Right renal cortex interstitium (tissue), 3 donors: Measurements from ENCODE around the gene CDH5. TPM values are rescaled to one million over a fixed set of nuclear protein-coding genes. Genes with fewer than 3 reads are reported as not detected.
A peak's percentile ranks its signal among the peaks of the same experiment; 100 is the strongest.

Experiments
- DNase-seq, 3 donors: peaks; one replicate each; pipeline ENCODE4 v3.0.0-alpha.2; 2013; ENCODE audit warnings: low read depth in 3 of 3, low spot score in 2 of 3
- polyA plus RNA-seq, 3 donors: library from polyadenylated mRNA; unstranded; fragments of 120-200 nt; gene quantifications; one replicate each; pipeline ENCODE4 v1.2.1, GENCODE V29; 2013; ENCODE audit not compliant: insufficient read length in 3 of 3

The CDH5 gene
- polyA plus RNA-seq, 3 donors, result 62.7 to 68.8 (median 63.3) TPM

GRCh38 chr16:66353055-66353454 is 13.4 kb upstream of the CDH5 start:
- DNase-seq, result no peak

- DNase-seq, result no peak
Measured at GRCh38 chr16:66354034-66354909, 12.2 kb upstream of the CDH5 start.

- DNase-seq, result no peak
Measured at GRCh38 chr16:66355526-66355925, 11.0 kb upstream of the CDH5 start.

- DNase-seq, result peak; percentile 66 to 78 (median 69)
Measured at GRCh38 chr16:66357523-66357928, 9.0 kb upstream of the CDH5 start.

- no peak for DNase-seq
Measured at GRCh38 chr16:66358231-66358630, 8.3 kb upstream of the CDH5 start.

- DNase-seq, result no peak
Measured at GRCh38 chr16:66359012-66359411, 7.5 kb upstream of the CDH5 start.

- DNase-seq, result no peak
Measured at GRCh38 chr16:66359811-66360608, 6.5 kb upstream of the CDH5 start.

- DNase-seq, result no peak
Measured at GRCh38 chr16:66360624-66361324, 5.7 kb upstream of the CDH5 start.

- DNase-seq, result no peak
Measured at GRCh38 chr16:66361604-66362135, 4.8 kb upstream of the CDH5 start.

- DNase-seq, result no peak
Measured at GRCh38 chr16:66363211-66363777, 3.2 kb upstream of the CDH5 start.

- no peak for DNase-seq
Measured at GRCh38 chr16:66364117-66364958, 2.2 kb upstream of the CDH5 start.

GRCh38 chr16:66364959-66365306 is 1.6 kb upstream of the CDH5 start:
- DNase-seq, result no peak

GRCh38 chr16:66365651-66366050 is 840 bp upstream of the CDH5 start:
- no peak for DNase-seq

GRCh38 chr16:66367968-66368891 is 1.7 kb downstream of the CDH5 start:
- no peak for DNase-seq

- no peak for DNase-seq
Measured at GRCh38 chr16:66369055-66369592, 2.6 kb downstream of the CDH5 start.

GRCh38 chr16:66370786-66371684 is 4.5 kb downstream of the CDH5 start:
- DNase-seq, result no peak
